Ovary (tissue), 3 donors: ENCODE data around the gene NEUROG3.

Source experiments
- CTCF ChIP-seq, 3 donors: fragments of 450-650 bp in 2 of 3; fragments of 200-600 bp in 1 of 3; IDR thresholded peaks; one replicate each; pipeline versions ENCODE4 v1.5.1 to v1.8.0; 2016 to 2022; ENCODE audit warnings: antibody characterized with exemption in 3 of 3, mild to moderate bottlenecking in 1 of 3
- EP300 ChIP-seq: sonication (generic); formaldehyde crosslinking; IDR thresholded peaks from one replicate; pipeline ENCODE4 v1.6.1; 2017; ENCODE audit warnings: antibody characterized with exemption
- POLR2A ChIP-seq: fragments of 450-650 bp; IDR thresholded peaks from one replicate; pipeline ENCODE4 v1.6.1; 2017; ENCODE audit warnings: antibody characterized with exemption, mild to moderate bottlenecking, moderate library complexity
- donor health status: DM: no; HTN: no; CAD: no.

- TF ChIP-seq CTCF (IDR thresholded peaks at IDR 0.05) (no peak), EP300 (no peak), POLR2A (no peak)
Measured at GRCh38 chr10:69619626-69620025, 46.4 kb upstream of the NEUROG3 start.
